Lower lobe of right lung (tissue), 2 donors: ENCODE data around the gene CHRD. TPM values are rescaled to one million over a fixed set of nuclear protein-coding genes. Genes with fewer than 3 reads are reported as not detected.

Experiments
- ATAC-seq, 2 donors: fragments of 200-7000 bp; cut with Tn5 transposase; one replicate each; pipeline ENCODE4 v1.9.1; 2020 to 2022; ENCODE audit warnings: mild to moderate bottlenecking in 2 of 2, moderate library complexity in 2 of 2
- DNase-seq: peaks from one replicate; pipeline ENCODE4 v3.0.0-alpha.2; 2020
- H3K27ac ChIP-seq: fragments of 200-600 bp; one replicate; pipeline ENCODE4 v1.8.0; 2022
- H3K27me3 ChIP-seq: fragments of 200-600 bp; one replicate; pipeline ENCODE4 v1.8.0; 2022; ENCODE audit warnings: low read depth
- H3K36me3 ChIP-seq: fragments of 200-600 bp; one replicate; pipeline ENCODE4 v1.8.0; 2022; ENCODE audit warnings: mild to moderate bottlenecking
- H3K4me1 ChIP-seq: fragments of 200-600 bp; one replicate; pipeline ENCODE4 v1.8.0; 2022
- H3K4me3 ChIP-seq: fragments of 200-600 bp; one replicate; pipeline ENCODE4 v1.8.0; 2022; ENCODE audit warnings: mild to moderate bottlenecking
- H3K9me3 ChIP-seq: fragments of 200-600 bp; one replicate; pipeline ENCODE4 v1.8.0; 2022
- intact Hi-C: fragments of 100-400 bp; cut with DNase I; formaldehyde crosslinking; loops from one replicate; pipeline ENCODE4 v1.11.0; 2022
- total RNA-seq: library from RNA; stranded (reverse); fragmentation: NEBNext Ultra II Directional; extraction: Animal tissue kit (Norgen Biotek cat#: 25700); gene quantifications from one replicate; pipeline ENCODE4 v1.2.1, GENCODE V29; 2021
- TF ChIP-seq, protein P1 (sequence below): fragments of 200-600 bp; IDR thresholded peaks from one replicate; pipeline ENCODE4 v1.8.0; 2022; ENCODE audit warnings: antibody characterized with exemption, mild to moderate bottlenecking
- donor health status: DM: no; HTN: yes; CAD: no; lungs with severe emphysema.

Gene CHRD
- total RNA-seq, 1 donor from 2014 or later = 4.1 TPM

DNA sequence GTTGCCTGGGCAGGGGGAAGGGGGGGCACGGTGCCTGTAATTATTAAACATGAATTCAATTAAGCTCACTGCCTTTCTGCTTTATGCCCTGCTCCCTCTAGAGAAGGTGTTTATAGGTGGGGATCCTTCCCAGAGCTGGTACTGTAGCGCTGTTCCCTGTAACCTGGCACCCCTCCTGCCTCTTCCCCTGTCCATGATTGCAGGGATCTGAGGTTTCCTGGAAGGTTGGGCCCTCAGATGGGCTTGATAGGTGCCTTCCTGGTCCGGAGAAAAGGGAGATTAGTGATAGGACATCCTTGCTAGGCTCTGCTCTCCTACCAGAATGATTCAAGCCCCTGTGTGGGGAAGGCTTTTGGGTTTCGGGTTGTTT, 44.6 kb upstream of the CHRD start:
- peaks cover 52% of the 10 kb centered on the region for H3K36me3 ChIP-seq

DNA sequence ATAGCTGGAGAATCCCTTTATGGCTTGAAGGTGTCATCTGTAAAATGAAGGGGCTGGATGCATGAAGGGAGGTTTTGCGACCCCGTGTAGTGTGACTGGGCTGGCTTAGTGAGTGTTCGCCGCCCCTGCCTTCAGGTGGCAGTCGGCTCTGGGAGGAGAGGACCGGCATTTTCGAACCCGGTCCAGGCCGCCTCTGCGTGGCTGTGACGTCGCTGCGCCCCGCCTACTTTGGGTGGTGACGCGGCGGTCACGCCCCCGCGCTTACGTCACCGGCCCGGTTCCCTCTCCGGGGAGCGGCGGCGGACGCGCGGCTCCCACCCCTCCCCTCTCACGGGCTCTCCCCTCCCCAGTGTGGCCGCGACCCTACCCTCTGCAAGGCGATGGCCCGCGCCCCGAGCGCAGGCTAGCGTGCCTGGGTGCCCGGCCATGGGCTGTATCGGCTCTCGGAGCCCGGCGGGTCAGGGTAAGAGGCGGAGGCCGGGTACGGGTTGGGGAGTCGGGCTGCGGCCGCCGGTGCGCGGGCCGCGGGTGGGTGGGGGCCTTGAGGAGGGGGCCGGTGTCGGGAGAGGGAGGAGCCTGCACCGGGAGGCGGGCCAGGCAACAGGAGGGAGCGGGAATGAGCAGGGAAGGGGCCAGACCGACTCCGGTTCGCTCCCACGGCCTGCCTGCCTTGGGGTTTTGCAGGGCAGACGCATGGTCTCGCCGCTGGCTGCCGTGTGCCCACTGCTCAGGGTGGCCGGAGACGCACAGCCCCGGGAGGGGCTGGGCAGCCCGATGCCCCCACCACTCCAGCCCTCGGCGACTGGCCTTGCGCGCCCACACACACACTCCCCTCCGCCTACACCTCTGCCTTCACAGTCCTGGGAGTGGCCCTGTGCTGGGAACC, 44.0 kb upstream of the CHRD start:
- DNase-seq (peak; percentile 90), ATAC-seq (peak; percentile 88 to 89)
- peak overlapping the region; percentile 78 for H3K4me3 ChIP-seq
- intact Hi-C loops = no loop called here
- peak overlapping the region; percentile 93 for H3K27ac ChIP-seq
- peaks cover 46% of the 10 kb centered on the region for H3K36me3 ChIP-seq
- H3K9me3 ChIP-seq = no peaks in the 10 kb centered on the region
- no peaks in the 10 kb centered on the region for H3K27me3 ChIP-seq
- peaks cover 32% of the 10 kb centered on the region for H3K4me1 ChIP-seq
- TF ChIP-seq, protein P1, sequence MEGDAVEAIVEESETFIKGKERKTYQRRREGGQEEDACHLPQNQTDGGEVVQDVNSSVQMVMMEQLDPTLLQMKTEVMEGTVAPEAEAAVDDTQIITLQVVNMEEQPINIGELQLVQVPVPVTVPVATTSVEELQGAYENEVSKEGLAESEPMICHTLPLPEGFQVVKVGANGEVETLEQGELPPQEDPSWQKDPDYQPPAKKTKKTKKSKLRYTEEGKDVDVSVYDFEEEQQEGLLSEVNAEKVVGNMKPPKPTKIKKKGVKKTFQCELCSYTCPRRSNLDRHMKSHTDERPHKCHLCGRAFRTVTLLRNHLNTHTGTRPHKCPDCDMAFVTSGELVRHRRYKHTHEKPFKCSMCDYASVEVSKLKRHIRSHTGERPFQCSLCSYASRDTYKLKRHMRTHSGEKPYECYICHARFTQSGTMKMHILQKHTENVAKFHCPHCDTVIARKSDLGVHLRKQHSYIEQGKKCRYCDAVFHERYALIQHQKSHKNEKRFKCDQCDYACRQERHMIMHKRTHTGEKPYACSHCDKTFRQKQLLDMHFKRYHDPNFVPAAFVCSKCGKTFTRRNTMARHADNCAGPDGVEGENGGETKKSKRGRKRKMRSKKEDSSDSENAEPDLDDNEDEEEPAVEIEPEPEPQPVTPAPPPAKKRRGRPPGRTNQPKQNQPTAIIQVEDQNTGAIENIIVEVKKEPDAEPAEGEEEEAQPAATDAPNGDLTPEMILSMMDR = no peak

More for the DNA sequence above, 44.6 kb upstream of the CHRD start:
- TF ChIP-seq, protein P1 = no peak
- intact Hi-C loops = no loop called here
- Histone ChIP-seq H3K27me3 (no peaks in the 10 kb centered on the region), H3K9me3 (no peaks in the 10 kb centered on the region), H3K4me3 (peak overlapping the region; percentile 78), H3K4me1 (peaks cover 32% of the 10 kb centered on the region), H3K27ac (peak overlapping the region; percentile 93)
- DNase-seq (no peak), ATAC-seq (no peak)

DNA sequence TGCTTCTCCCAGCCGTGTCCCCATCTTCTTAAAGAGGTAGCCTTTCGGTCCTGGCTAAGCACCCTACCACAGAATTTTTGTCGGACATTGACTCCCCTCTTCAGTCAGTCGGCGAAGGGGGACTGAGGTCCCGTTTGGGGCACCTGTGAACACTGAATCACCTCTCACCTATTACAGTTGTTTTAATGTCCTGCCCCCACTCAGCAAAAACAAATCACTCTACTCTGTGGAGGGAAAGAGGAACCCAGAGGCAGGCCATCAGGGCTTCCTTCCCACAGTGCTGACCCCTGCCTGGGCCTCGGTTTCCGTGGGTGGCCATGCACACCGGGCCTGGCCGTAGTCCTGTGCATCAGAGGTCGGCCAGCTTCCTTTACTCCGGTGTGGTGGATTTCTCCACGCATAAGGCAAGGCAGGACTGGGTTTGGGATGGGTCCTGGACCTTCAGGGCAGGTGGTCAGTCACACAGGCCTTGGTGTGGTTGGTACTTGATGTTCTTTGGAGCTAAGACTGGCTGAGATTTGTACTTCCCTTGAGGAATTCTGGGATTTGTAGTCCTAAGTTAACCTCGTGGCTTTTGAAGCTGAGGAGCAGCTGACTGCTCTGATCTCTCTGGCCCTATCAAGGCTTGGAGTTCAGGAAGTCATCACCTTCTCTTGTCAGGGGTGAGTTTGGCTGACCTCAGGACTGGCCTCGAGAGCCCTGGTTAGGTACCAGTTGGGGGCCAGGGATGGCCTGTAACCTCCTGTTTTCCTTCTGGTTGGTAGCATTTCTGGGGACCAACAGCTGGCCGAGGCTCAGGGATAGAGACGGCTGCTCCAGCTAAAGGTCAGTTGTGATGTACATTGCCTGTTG, 43.1 kb upstream of the CHRD start:
- intact Hi-C loops = no loop called here
- ATAC-seq = peak; percentile 11 to 29
- Histone ChIP-seq H3K4me3 (peak overlapping the region; percentile 78), H3K27ac (peak overlapping the region; percentile 93), H3K4me1 (peaks cover 32% of the 10 kb centered on the region), H3K36me3 (peaks cover 42% of the 10 kb centered on the region), H3K9me3 (no peaks in the 10 kb centered on the region), H3K27me3 (no peaks in the 10 kb centered on the region)
- DNase-seq = no peak
- TF ChIP-seq, protein P1 = no peak

DNA sequence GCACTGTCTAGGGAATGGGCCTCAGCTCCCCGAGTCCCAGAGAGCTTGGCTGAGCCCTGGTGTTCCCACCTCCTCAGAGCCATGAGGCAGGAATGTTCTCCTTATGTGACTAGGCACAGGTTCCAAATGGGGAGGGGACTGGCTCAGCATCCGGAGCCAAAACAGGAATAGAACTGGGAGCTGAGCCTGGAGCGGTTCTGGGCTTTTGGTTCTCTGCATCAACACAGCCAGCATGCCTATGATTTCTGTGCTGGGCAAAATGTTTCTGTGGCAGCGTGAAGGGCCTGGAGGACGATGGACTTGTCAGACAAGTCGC, 42.5 kb upstream of the CHRD start, which contains the start of gene FAM131A:
FAM131A (plus strand) TSS at position 202 of the 316 bp plus-strand sequence; CDS start at position 233, 31 bp downstream.
- H3K27ac ChIP-seq = peak within 1 kb of the TSS; percentile 93
- H3K36me3 ChIP-seq = peaks cover 42% of the 10 kb centered on the region
- no peaks in the 10 kb centered on the region for H3K27me3 ChIP-seq
- H3K4me1 ChIP-seq = peaks cover 32% of the 10 kb centered on the region
- intact Hi-C loops = no loop called here
- no peak for ATAC-seq
- no peaks in the 10 kb centered on the region for H3K9me3 ChIP-seq
- TF ChIP-seq, protein P1 = no peak
- H3K4me3 ChIP-seq = peak within 1 kb of the TSS; percentile 78
- no peak for DNase-seq

DNA sequence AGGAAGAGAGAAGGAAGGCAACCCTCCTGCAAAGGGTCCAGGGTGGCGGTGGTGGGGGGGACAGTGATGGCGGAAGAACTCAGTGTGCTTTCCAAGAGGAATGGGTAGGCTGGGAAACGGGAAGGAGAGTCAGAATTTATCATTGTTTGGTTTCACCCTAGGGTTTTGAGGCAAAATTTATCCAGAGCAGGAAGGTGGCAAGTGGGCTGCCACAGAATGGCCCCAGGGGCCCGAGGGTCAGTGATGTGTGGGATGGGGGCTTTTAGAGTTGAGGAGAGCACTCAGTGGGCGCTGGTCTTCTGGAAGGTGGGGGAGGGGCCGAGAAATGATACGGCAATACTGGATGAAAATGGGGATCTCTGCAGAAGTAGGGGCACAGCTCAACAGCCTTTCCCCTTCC, 41.9 kb upstream of the CHRD start:
- peaks cover 42% of the 10 kb centered on the region for H3K36me3 ChIP-seq
- H3K4me1 ChIP-seq = peaks cover 32% of the 10 kb centered on the region
- intact Hi-C loops = no loop called here
- TF ChIP-seq, protein P1 = no peak
- no peaks in the 10 kb centered on the region for H3K9me3 ChIP-seq
- peak overlapping the region; percentile 14 for H3K4me3 ChIP-seq
- peak overlapping the region; percentile 93 for H3K27ac ChIP-seq
- ATAC-seq (no peak), DNase-seq (no peak)
- no peaks in the 10 kb centered on the region for H3K27me3 ChIP-seq
